NB4 (cell line): Measurements from ENCODE around the gene PNPLA5.

Experiments used
- CTCF ChIP-seq: IDR thresholded peaks from one replicate; pipeline ENCODE4 v1.5.1; 2012; ENCODE audit warnings: low read depth, low read length
- MAX ChIP-seq: IDR thresholded peaks from 2 replicates; pipeline ENCODE4 v1.6.1; 2011; ENCODE audit warnings: low read depth, low read length
- MYC ChIP-seq: IDR thresholded peaks from 2 replicates; pipeline ENCODE4 v1.6.1; 2011; ENCODE audit warnings: low read depth, low read length
- POLR2A ChIP-seq: IDR thresholded peaks from 2 replicates; pipeline ENCODE4 v1.6.1; 2011; ENCODE audit warnings: mild to moderate bottlenecking; ENCODE audit not compliant: insufficient read length; ENCODE audit errors: extremely low read depth

GRCh38 chr22:43890901-43891331 lies 897 bp downstream of the PNPLA5 start:
- no peak for TF ChIP-seq CTCF
- TF ChIP-seq POLR2A = no peak
- TF ChIP-seq MAX = no peak
- no peak for TF ChIP-seq MYC
